Tibial nerve (tissue), 4 donors: ENCODE results near the gene KIF25.

Source experiments
- EP300 ChIP-seq, 2 donors: sonication (generic); formaldehyde crosslinking; IDR thresholded peaks; one replicate each; pipeline ENCODE4 v1.6.1; 2017; ENCODE audit warnings: antibody characterized with exemption in 2 of 2, mild to moderate bottlenecking in 1 of 2
- TF ChIP-seq, protein P1 (sequence below), 5 experiments: fragments of 200-600 bp in 3 of 5; fragments of 450-650 bp in 2 of 5; sonication (generic) in 3 of 5; IDR thresholded peaks; one replicate each; pipeline ENCODE4 v1.5.1; 2016 to 2019; ENCODE audit warnings: antibody characterized with exemption in 5 of 5, mild to moderate bottlenecking in 3 of 5, moderate library complexity in 2 of 5

DNA sequence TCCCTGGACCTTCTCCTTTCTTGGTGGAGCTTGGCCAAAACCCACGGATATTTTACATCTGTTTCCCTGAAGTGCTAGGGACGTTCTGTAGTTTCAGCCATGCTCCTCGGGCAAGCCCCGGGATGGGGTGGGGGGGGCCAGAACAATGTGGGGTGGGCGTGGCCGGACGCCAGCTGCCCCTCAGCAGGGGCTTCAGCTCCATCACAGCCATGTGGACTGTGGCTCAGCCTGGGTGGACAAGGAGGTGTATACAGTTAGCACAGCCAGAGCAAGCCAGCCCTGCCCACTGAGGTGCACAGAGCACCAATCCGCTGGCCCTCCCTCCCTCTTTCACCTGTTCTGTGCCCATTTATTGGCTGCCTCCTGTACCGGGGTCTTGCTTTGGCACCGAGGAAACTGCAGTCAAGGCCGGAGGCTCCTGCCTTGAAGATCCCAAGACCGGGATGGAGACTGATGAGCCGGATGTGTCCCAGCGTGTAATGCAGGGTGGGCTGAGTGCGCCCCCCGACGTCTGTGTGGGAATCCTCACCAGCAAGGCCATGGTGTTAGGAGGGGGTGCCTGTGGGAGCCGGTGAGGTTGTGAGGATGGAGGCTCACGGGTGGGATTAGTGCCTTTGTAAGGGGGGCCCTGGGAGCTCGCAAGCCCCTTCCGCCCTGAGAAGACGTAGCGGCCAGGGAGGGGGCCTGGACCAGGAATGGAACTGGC lies 53.6 kb downstream of the KIF25 start:
- no peak for TF ChIP-seq EP300 (IDR thresholded peaks at IDR 0.05)
- TF ChIP-seq, protein P1, sequence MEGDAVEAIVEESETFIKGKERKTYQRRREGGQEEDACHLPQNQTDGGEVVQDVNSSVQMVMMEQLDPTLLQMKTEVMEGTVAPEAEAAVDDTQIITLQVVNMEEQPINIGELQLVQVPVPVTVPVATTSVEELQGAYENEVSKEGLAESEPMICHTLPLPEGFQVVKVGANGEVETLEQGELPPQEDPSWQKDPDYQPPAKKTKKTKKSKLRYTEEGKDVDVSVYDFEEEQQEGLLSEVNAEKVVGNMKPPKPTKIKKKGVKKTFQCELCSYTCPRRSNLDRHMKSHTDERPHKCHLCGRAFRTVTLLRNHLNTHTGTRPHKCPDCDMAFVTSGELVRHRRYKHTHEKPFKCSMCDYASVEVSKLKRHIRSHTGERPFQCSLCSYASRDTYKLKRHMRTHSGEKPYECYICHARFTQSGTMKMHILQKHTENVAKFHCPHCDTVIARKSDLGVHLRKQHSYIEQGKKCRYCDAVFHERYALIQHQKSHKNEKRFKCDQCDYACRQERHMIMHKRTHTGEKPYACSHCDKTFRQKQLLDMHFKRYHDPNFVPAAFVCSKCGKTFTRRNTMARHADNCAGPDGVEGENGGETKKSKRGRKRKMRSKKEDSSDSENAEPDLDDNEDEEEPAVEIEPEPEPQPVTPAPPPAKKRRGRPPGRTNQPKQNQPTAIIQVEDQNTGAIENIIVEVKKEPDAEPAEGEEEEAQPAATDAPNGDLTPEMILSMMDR (IDR thresholded peaks at IDR 0.05), result no peak
